Effector memory CD8-positive, alpha-beta T cell (primary cell): Measurements from ENCODE around the gene AQP6.

Experiments used
- ATAC-seq: fragments of 150-1000 bp; cut with Tn5 transposase; replicated peaks from 2 replicates; pipeline ENCODE4 v1.10.0; 2021; ENCODE audit warnings: mild to moderate bottlenecking, moderate library complexity
- DNase-seq, 3 experiments: peaks; one replicate each; pipeline ENCODE4 v3.0.0; 2021
- H3K27ac Mint-ChIP-seq, 2 donors: one replicate each; pipeline ENCODE4 v1.8.0; 2022; ENCODE audit warnings: mild to moderate bottlenecking in 2 of 2, mixed read lengths in 2 of 2, moderate library complexity in 2 of 2
- H3K27me3 Mint-ChIP-seq, 2 donors: one replicate each; pipeline ENCODE4 v1.8.0; 2022; ENCODE audit warnings: mixed read lengths in 2 of 2
- H3K36me3 Mint-ChIP-seq: one replicate; pipeline ENCODE4 v1.8.0; 2022; ENCODE audit warnings: mild to moderate bottlenecking, moderate library complexity, mixed read lengths; ENCODE audit not compliant: insufficient read depth
- H3K4me1 Mint-ChIP-seq, 2 donors: one replicate each; pipeline ENCODE4 v1.8.0; 2022; ENCODE audit warnings: low read depth in 2 of 2, mixed read lengths in 2 of 2
- H3K4me3 Mint-ChIP-seq, 2 donors: one replicate each; pipeline ENCODE4 v1.8.0; 2022; ENCODE audit warnings: mild to moderate bottlenecking in 2 of 2, mixed read lengths in 2 of 2, moderate library complexity in 2 of 2
- H3K9me3 Mint-ChIP-seq, 2 donors: one replicate each; pipeline ENCODE4 v1.8.0; 2022; ENCODE audit warnings: mixed read lengths in 2 of 2

Gene AQP6

GRCh38 chr12:49966511-49967041 lies 6.2 kb upstream of the AQP6 start:
- Mint-ChIP-seq H3K27ac (no peak overlapping the region), H3K9me3 (no peaks in the 10 kb centered on the region), H3K27me3 (peaks cover 40 to 54% of the 10 kb centered on the region in 2 donors), H3K4me3 (peak overlapping the region; percentile 76 to 80), H3K4me1 (peaks cover 4% of the 10 kb centered on the region in 2 donors), H3K36me3 (no peaks in the 10 kb centered on the region)
- ATAC-seq, result no peak
- no peak for DNase-seq

GRCh38 chr12:49967042-49967776 lies 5.5 kb upstream of the AQP6 start:
- ATAC-seq (peak; percentile 88), DNase-seq (peak; percentile 91 to 95 (median 94))
- peaks cover 37 to 51% of the 10 kb centered on the region in 2 donors for H3K27me3 Mint-ChIP-seq
- peak overlapping the region; percentile 76 to 80 for H3K4me3 Mint-ChIP-seq
- H3K9me3 Mint-ChIP-seq, result no peaks in the 10 kb centered on the region
- peak overlapping the region in 1 of 2 donors; percentile 49 for H3K27ac Mint-ChIP-seq
- H3K4me1 Mint-ChIP-seq, result peaks cover 4% of the 10 kb centered on the region in 2 donors
- H3K36me3 Mint-ChIP-seq, result no peaks in the 10 kb centered on the region

- DNase-seq (no peak), ATAC-seq (peak; percentile 19)
- Mint-ChIP-seq H3K4me3 (peak overlapping the region; percentile 76 to 80), H3K27ac (no peak overlapping the region), H3K27me3 (peaks cover 31 to 45% of the 10 kb centered on the region in 2 donors), H3K4me1 (peaks cover 4% of the 10 kb centered on the region in 2 donors), H3K36me3 (no peaks in the 10 kb centered on the region), H3K9me3 (no peaks in the 10 kb centered on the region)
Measured at GRCh38 chr12:49967777-49968250, 4.9 kb upstream of the AQP6 start.

- H3K36me3 Mint-ChIP-seq, result no peaks in the 10 kb centered on the region
- H3K27ac Mint-ChIP-seq, result no peak overlapping the region
- H3K9me3 Mint-ChIP-seq, result no peaks in the 10 kb centered on the region
- no peak overlapping the region for H3K4me3 Mint-ChIP-seq
- H3K27me3 Mint-ChIP-seq, result peaks cover 25 to 38% of the 10 kb centered on the region in 2 donors
- ATAC-seq (no peak), DNase-seq (no peak)
- peaks cover 4% of the 10 kb centered on the region in 2 donors for H3K4me1 Mint-ChIP-seq
Measured at GRCh38 chr12:49968471-49968870, 4.3 kb upstream of the AQP6 start.

GRCh38 chr12:49969027-49969426 lies 3.7 kb upstream of the AQP6 start:
- peaks cover 22 to 33% of the 10 kb centered on the region in 2 donors for H3K27me3 Mint-ChIP-seq
- H3K4me1 Mint-ChIP-seq, result peaks cover 4% of the 10 kb centered on the region in 2 donors
- no peak overlapping the region for H3K27ac Mint-ChIP-seq
- H3K36me3 Mint-ChIP-seq, result no peaks in the 10 kb centered on the region
- no peak for ATAC-seq
- no peaks in the 10 kb centered on the region for H3K9me3 Mint-ChIP-seq
- no peak for DNase-seq
- no peak overlapping the region for H3K4me3 Mint-ChIP-seq

GRCh38 chr12:49969651-49970429 lies 2.9 kb upstream of the AQP6 start:
- no peaks in the 10 kb centered on the region for H3K36me3 Mint-ChIP-seq
- peaks cover 14 to 24% of the 10 kb centered on the region in 2 donors for H3K27me3 Mint-ChIP-seq

GRCh38 chr12:49970658-49971057 lies 2.1 kb upstream of the AQP6 start:
- Mint-ChIP-seq H3K27ac (no peak overlapping the region), H3K27me3 (peaks cover 9 to 16% of the 10 kb centered on the region in 2 donors), H3K9me3 (no peaks in the 10 kb centered on the region), H3K36me3 (no peaks in the 10 kb centered on the region), H3K4me3 (no peak overlapping the region), H3K4me1 (peaks cover 4% of the 10 kb centered on the region in 2 donors)
- no peak for DNase-seq
- no peak for ATAC-seq

More at GRCh38 chr12:49969651-49970429, 2.9 kb upstream of the AQP6 start:
- Mint-ChIP-seq H3K27ac (no peak overlapping the region), H3K9me3 (no peaks in the 10 kb centered on the region), H3K4me3 (no peak overlapping the region), H3K4me1 (peaks cover 4% of the 10 kb centered on the region in 2 donors)
- DNase-seq (no peak), ATAC-seq (no peak)

GRCh38 chr12:49971141-49971540 lies 1.6 kb upstream of the AQP6 start:
- ATAC-seq (no peak), DNase-seq (no peak)
- H3K4me1 Mint-ChIP-seq, result peaks cover 4% of the 10 kb centered on the region in 2 donors
- no peaks in the 10 kb centered on the region for H3K36me3 Mint-ChIP-seq
- no peak overlapping the region for H3K4me3 Mint-ChIP-seq
- H3K27me3 Mint-ChIP-seq, result peaks cover 4 to 11% of the 10 kb centered on the region in 2 donors
- no peak overlapping the region for H3K27ac Mint-ChIP-seq
- no peaks in the 10 kb centered on the region for H3K9me3 Mint-ChIP-seq

GRCh38 chr12:49972129-49972528 lies 618 bp upstream of the AQP6 start:
- no peak overlapping the region for H3K27ac Mint-ChIP-seq
- no peak for ATAC-seq
- no peaks in the 10 kb centered on the region for H3K36me3 Mint-ChIP-seq

GRCh38 chr12:49973361-49973830 lies 649 bp downstream of the AQP6 start:
- no peaks in the 10 kb centered on the region for H3K36me3 Mint-ChIP-seq
- no peaks in the 10 kb centered on the region for H3K4me1 Mint-ChIP-seq
- H3K9me3 Mint-ChIP-seq, result no peaks in the 10 kb centered on the region
- H3K4me3 Mint-ChIP-seq, result no peak overlapping the region
- ATAC-seq (no peak), DNase-seq (no peak)
- H3K27ac Mint-ChIP-seq, result no peak overlapping the region
- no peaks in the 10 kb centered on the region for H3K27me3 Mint-ChIP-seq

More at GRCh38 chr12:49972129-49972528, 618 bp upstream of the AQP6 start:
- Mint-ChIP-seq H3K4me3 (no peak overlapping the region), H3K27me3 (peaks cover 0 to 2% of the 10 kb centered on the region in 2 donors), H3K9me3 (no peaks in the 10 kb centered on the region), H3K4me1 (peaks cover 1 to 2% of the 10 kb centered on the region in 2 donors)
- DNase-seq, result no peak

- H3K27me3 Mint-ChIP-seq, result no peaks in the 10 kb centered on the region
- H3K27ac Mint-ChIP-seq, result no peak overlapping the region
- ATAC-seq (no peak), DNase-seq (no peak)
- H3K36me3 Mint-ChIP-seq, result no peaks in the 10 kb centered on the region
- H3K4me3 Mint-ChIP-seq, result no peak overlapping the region
- no peaks in the 10 kb centered on the region for H3K4me1 Mint-ChIP-seq
- H3K9me3 Mint-ChIP-seq, result no peaks in the 10 kb centered on the region
Measured at GRCh38 chr12:49974231-49974675, 1.5 kb downstream of the AQP6 start.

GRCh38 chr12:49974677-49975317 lies 2.0 kb downstream of the AQP6 start:
- Mint-ChIP-seq H3K4me3 (no peak overlapping the region), H3K36me3 (no peaks in the 10 kb centered on the region), H3K9me3 (no peaks in the 10 kb centered on the region), H3K4me1 (no peaks in the 10 kb centered on the region), H3K27ac (peak overlapping the region in 1 of 2 donors; percentile 81), H3K27me3 (no peaks in the 10 kb centered on the region)
- ATAC-seq (no peak), DNase-seq (no peak)

- H3K36me3 Mint-ChIP-seq, result no peaks in the 10 kb centered on the region
- H3K4me3 Mint-ChIP-seq, result no peak overlapping the region
- H3K27me3 Mint-ChIP-seq, result no peaks in the 10 kb centered on the region
- H3K27ac Mint-ChIP-seq, result peak overlapping the region in 1 of 2 donors; percentile 81
- H3K4me1 Mint-ChIP-seq, result no peaks in the 10 kb centered on the region
- no peak for DNase-seq
- no peak for ATAC-seq
- no peaks in the 10 kb centered on the region for H3K9me3 Mint-ChIP-seq
Measured at GRCh38 chr12:49975318-49975761, 2.6 kb downstream of the AQP6 start.
